Neutrophil (primary cell): ENCODE results near the gene NLRP8.

Experiments used
- H3K27ac ChIP-seq: fragments of 200-600 bp; sonication (generic); 2 replicates; pipeline ENCODE4 v1.5.1; 2016; ENCODE audit warnings: mild to moderate bottlenecking, moderate library complexity
- H3K27me3 ChIP-seq: fragments of 200-600 bp; sonication (generic); 2 replicates; pipeline ENCODE4 v1.6.0; 2016; ENCODE audit warnings: mild to moderate bottlenecking
- H3K36me3 ChIP-seq: fragments of 200-600 bp; sonication (generic); 2 replicates; pipeline ENCODE4 v1.5.1; 2017
- H3K4me1 ChIP-seq, 2 experiments: fragments of 200-600 bp in 1 of 2; sonication (generic) in 1 of 2; 1 replicate in 1 of 2; 2 replicates in 1 of 2; pipeline versions ENCODE4 v1.5.1 to v1.6.1; 2013 to 2016; ENCODE audit warnings: low read depth in 1 of 2, low read length in 1 of 2, mild to moderate bottlenecking in 1 of 2, moderate library complexity in 1 of 2; ENCODE audit not compliant: control insufficient read depth in 1 of 2, insufficient read depth in 1 of 2
- H3K4me3 ChIP-seq, 2 experiments: fragments of 200-600 bp in 1 of 2; sonication (generic) in 1 of 2; 1 replicate in 1 of 2; 2 replicates in 1 of 2; pipeline ENCODE4 v1.5.1; 2013 to 2016; ENCODE audit warnings: low read depth in 1 of 2, low read length in 1 of 2, mild to moderate bottlenecking in 1 of 2, moderate library complexity in 1 of 2
- H3K9me3 ChIP-seq: fragments of 200-600 bp; sonication (generic); 2 replicates; pipeline ENCODE4 v1.5.1; 2016
- CTCF ChIP-seq: fragments of 200-600 bp; sonication (generic); IDR thresholded peaks from 2 replicates; pipeline ENCODE4 v1.5.1; 2016; ENCODE audit warnings: antibody characterized with exemption

The NLRP8 gene

GRCh38 chr19:55947532-55947931 is at the start of gene NLRP8:
Gene NLRP8, plus strand, starts transcription at chr19:55947832.
- Histone ChIP-seq H3K4me1 (no peaks in the 10 kb centered on the region), H3K36me3 (no peaks in the 10 kb centered on the region), H3K4me3 (no peak within 1 kb of the TSS), H3K27me3 (no peaks in the 10 kb centered on the region), H3K27ac (no peak within 1 kb of the TSS), H3K9me3 (peaks cover 5% of the 10 kb centered on the region)
- no peak for TF ChIP-seq CTCF

GRCh38 chr19:55898911-55899310 is 48.7 kb upstream of the NLRP8 start:
- H3K27ac ChIP-seq, result no peak overlapping the region
- H3K9me3 ChIP-seq, result no peaks in the 10 kb centered on the region
- H3K4me3 ChIP-seq, result no peak overlapping the region
- no peaks in the 10 kb centered on the region for H3K27me3 ChIP-seq
- TF ChIP-seq CTCF, result no peak
- no peaks in the 10 kb centered on the region for H3K4me1 ChIP-seq
- no peaks in the 10 kb centered on the region for H3K36me3 ChIP-seq

GRCh38 chr19:55901369-55902079 is 46.1 kb upstream of the NLRP8 start:
- Histone ChIP-seq H3K27me3 (no peaks in the 10 kb centered on the region), H3K9me3 (no peaks in the 10 kb centered on the region), H3K36me3 (no peaks in the 10 kb centered on the region), H3K4me3 (no peak overlapping the region), H3K27ac (no peak overlapping the region), H3K4me1 (no peaks in the 10 kb centered on the region)
- no peak for TF ChIP-seq CTCF

- Histone ChIP-seq H3K27ac (no peak overlapping the region), H3K9me3 (no peaks in the 10 kb centered on the region), H3K27me3 (no peaks in the 10 kb centered on the region), H3K36me3 (no peaks in the 10 kb centered on the region), H3K4me1 (no peaks in the 10 kb centered on the region), H3K4me3 (no peak overlapping the region)
- no peak for TF ChIP-seq CTCF
These were observed 45.4 kb upstream of the NLRP8 start for GRCh38 chr19:55902080-55902751.

GRCh38 chr19:55907286-55907685 is 40.3 kb upstream of the NLRP8 start:
- no peaks in the 10 kb centered on the region for H3K36me3 ChIP-seq
- no peaks in the 10 kb centered on the region for H3K9me3 ChIP-seq
- no peak overlapping the region for H3K27ac ChIP-seq
- no peaks in the 10 kb centered on the region for H3K27me3 ChIP-seq
- H3K4me3 ChIP-seq, result no peak overlapping the region
- no peaks in the 10 kb centered on the region for H3K4me1 ChIP-seq
- TF ChIP-seq CTCF, result no peak
